Medulla oblongata (tissue), 1 donor: ENCODE measurements around the gene SUMF2.
"Not testable (repeated sequence)": the region's sequence is repeated elsewhere in the genome, so short reads cannot be mapped to it uniquely, and the experiment has no call there.

Experiments
- DNase-seq: peaks from one replicate; pipeline ENCODE4 v3.0.0-alpha.2; 2015; ENCODE audit errors: extremely low spot score

The SUMF2 gene

DNA sequence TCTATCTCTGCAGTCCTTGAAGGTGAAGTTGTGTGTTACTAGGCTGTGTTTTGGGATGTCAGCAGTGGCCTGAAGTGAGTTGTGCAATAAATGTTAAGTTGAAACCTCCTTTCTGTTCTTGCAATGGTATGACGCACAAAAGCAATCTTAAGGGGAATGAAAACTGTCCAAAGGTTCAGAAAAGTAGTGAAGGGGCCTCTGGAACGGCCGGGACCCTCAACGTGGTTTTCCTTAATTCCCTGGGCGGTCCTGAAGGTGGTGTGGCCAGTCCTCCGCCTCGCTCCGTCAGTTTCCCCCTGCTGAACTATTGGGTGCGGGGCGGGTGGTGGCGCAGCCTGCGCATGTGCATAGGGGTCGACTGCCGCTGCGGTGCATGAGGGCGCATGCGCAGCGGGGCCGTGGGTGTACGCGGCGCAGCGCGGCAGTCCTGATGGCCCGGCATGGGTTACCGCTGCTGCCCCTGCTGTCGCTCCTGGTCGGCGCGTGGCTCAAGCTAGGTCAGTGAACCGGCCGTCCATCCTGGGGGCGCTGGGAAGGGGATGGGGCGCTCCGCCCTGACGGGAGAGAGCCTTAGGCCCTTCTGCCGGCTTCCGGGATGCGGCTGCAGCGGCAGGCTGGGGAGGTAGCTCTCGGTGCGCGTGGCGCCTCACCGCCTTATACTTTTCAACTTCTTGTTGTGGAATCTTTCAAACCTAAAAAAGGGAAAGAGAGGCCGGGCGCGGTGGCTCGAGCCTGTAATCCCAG lies at the start of gene SUMF2:
TSS of gene SUMF2 (plus strand) at position 405 of the 744 bp plus-strand sequence. CDS start at position 431, 26 bp downstream.
- DNase-seq, result peak; percentile 94

GRCh38 chr7:56017015-56017414 lies 47.1 kb upstream of the SUMF2 start:
- DNase-seq, result not testable (repeated sequence)

- no peak for DNase-seq
These were observed 44.6 kb upstream of the SUMF2 start for GRCh38 chr7:56019501-56019900.

- DNase-seq, result no peak
These were observed 40.6 kb upstream of the SUMF2 start for GRCh38 chr7:56023500-56023899.

- DNase-seq, result no peak
These were observed 37.5 kb upstream of the SUMF2 start for GRCh38 chr7:56026538-56026937.

- no peak for DNase-seq
These were observed 35.0 kb upstream of the SUMF2 start for GRCh38 chr7:56028942-56029630.

DNA sequence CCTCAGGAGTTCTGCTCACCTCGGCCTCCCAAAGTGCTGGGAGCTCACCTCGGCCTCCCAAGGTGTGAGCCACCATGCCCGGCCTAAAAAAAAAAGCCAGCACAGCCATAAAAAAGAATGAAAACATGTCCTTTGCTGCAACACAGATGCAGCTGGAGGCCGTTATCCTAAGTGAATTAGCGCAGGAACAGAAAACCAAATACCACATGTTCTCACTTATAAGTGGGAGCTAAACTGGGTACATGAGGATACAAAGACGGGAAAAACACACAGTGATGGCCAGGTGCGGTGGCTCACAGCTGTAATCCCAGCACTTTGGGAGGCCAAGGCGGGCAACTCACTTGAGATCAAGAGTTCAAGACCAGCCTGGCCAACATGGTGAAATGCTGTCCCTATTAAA lies 33.7 kb upstream of the SUMF2 start:
- no peak for DNase-seq

- not testable (repeated sequence) for DNase-seq
These were observed 32.5 kb upstream of the SUMF2 start for GRCh38 chr7:56031556-56031955.

DNA sequence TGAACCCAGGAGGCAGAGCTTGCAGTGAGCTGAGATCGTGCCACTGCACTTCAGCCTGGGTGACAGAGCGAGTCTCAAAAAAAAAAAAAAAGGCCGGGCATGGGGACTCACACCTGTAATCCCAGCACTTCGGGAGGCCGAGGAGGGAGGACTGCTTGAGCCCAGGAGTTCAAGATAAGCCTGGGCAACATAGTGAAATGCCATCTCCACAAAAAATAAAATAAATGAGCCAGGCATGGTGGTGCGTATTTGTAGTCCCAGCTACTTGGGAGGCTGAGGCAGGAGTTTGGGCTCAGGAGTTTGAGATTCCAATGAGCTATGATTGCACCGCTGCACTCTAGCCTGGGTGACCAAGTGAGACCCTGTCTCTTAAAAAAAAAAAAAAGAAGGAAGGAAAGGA lies 31.5 kb upstream of the SUMF2 start:
- not testable (repeated sequence) for DNase-seq

DNA sequence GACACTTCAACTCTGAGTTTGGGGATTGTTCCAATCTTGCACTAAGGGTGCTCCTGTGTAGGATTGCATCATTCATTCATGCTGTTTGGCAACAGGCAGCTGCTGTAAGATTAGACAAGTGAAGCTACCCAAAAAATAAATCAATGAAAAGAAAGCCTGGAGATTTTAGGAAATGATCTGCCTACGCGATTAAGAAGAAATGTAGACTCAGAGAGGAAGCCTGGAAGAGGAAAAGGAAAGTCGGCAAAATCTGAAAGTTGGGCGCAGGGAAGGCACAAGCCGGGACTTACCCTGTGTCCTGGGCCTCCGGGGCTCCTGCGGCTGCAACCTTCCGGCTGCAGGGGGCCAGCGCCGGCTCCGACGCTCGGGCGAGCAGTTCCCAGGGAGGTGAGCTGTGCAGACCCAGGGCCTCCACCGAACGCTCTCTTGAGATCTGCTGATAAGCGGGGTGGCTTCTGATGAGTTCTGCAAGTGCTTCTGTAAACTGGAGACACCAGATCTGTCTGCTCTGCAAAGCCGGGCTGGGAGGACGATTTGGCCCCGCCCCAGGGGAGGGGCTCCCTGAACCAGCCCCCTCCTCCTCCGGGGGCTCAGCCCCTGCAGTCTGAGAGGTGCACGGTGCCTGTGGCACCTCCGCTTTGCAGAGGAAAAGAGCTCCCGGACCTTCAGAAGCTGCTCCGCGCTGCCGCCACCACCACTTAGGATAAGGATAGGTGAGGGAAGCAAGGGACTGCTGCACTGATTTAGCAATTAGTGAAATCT lies 30.2 kb upstream of the SUMF2 start:
- peak; percentile 54 for DNase-seq

GRCh38 chr7:56040730-56041129 lies 23.4 kb upstream of the SUMF2 start:
- no peak for DNase-seq

- DNase-seq, result not testable (repeated sequence)
These were observed 18.3 kb upstream of the SUMF2 start for GRCh38 chr7:56045758-56046157.

- DNase-seq, result no peak
These were observed 17.2 kb upstream of the SUMF2 start for GRCh38 chr7:56046721-56047445.

DNA sequence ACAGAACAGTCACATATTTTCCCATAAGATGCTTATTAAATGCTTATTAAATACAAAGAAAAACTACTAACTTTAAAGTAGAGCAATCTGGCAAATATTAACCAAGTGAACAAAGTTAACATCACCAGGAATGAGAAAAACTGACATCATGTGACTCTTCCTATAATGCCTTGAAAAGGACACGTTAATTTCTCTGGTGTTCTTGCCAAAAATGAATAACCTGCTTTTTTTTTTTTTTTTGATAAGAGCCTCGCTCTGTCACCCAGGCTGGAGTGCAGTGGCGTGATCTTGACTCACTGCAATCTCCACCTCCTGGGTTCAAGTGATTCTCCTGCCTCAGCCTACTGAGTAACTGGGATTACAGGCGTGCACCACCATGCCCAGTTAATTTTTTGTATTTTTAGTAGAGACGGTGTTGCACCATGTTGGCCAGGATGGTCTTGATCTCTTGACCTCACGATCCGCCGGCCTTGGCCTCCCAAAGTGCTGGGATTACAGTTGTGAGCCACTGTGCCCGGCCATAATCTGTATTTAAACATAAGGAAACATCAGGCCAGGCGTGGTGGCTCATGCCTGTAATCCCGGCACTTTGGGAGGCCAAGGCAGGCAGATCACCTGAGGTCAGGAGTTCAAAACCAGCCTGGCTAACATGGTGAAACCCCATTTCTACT lies 16.5 kb upstream of the SUMF2 start:
- not testable (repeated sequence) for DNase-seq

DNA sequence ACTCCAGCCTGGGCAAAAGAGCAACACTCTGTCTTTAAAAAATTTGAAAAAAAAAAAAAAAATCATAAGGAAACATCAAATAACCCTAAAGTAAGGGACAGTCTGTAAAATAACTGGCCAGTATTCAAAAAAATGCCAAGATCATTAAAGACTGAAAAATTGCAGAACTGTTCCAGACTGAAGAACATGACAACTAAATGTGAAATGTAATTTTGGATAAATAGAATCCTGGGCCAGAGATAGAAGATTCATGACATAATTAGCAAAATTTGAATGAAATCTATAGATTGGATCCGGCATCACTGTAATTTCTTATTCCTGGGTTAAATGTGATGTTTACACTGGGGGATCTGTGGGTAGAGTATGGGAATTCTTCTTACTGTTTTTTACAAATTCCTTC lies 15.8 kb upstream of the SUMF2 start:
- no peak for DNase-seq

- not testable (repeated sequence) for DNase-seq
These were observed 15.3 kb upstream of the SUMF2 start for GRCh38 chr7:56048763-56049162.

DNA sequence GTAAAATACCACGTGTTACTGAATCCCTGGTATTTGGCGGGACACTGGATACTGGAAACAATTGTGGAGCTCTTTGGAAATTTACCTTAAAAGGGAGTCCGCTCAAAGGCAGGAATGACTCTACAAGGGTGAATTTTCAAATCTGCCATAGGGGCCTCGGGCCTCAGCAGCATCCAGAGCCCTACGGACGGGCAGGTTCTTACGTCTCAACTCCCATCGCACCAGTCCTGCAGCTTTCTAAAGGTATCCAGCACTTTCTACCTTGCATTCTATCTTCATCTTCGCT lies 13.1 kb upstream of the SUMF2 start:
- DNase-seq, result no peak

DNA sequence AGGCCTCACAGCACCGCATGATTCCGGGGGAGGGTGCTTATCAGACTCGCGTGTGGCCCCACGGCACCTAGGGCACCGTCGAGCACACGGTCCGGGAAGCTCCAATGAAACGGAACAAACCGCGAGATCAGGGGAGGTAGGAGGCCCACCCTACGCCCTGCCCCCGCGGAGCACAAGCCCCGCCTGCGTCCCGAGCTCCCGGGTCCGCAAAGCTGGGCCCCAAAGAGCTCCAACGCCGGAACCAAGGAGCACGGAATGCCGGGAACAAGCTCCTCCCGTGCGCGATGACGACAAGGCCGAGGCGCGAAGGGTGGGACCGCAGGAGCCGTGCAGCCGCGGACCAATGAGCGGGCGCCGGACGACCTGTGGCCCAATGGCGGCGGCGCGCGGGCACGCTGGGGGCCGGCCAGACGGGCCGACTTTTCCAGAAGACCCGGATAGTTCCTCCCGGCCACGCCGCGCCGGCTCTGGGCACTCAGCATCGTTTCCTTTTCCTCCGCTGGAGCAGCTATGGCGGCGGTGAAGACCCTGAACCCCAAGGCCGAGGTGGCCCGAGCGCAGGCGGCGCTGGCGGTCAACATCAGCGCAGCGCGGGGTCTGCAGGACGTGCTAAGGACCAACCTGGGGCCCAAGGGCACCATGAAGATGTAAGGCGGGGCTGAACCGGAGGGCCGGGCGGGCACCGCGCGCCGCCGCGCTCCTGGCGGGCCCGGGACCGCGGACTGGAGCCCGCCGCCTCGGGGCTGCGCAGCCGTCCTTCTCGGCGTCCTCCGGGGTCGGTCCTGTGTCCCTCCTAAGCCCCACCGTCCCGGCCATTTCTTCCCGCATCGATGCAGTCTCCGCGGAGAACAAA lies 12.5 kb upstream of the SUMF2 start, which contains the start of the genes CCT6A and PSPH:
TSS of gene CCT6A (plus strand) at position 427 of the 853 bp plus-strand sequence. CDS start at position 511, 84 bp downstream.
TSS of gene PSPH (minus strand) at position 106 of the 853 bp plus-strand sequence. CDS start 30,232 bp downstream, outside the sequence.
- peak; percentile 98 for DNase-seq

DNA sequence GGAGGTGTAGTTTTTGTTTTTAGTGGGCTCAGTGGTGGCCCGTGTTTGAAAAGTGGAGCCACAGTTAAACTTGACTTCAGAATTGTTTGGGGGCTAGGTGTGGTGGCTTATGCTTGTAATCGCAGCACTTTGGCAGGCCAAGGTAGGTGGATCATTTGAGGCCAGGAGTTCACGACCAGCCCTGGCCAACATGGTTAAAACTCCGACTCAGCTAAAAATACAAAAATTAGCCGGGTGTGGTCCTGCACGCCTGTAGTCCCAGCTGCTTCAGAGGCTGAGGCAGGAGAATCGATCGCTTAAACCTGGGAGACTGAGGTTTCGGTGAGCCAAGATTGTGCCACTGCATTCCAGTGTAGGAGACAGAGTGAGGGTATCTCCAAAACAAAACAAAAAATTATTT lies 10.7 kb upstream of the SUMF2 start:
- DNase-seq, result no peak

GRCh38 chr7:56053993-56054392 lies 10.1 kb upstream of the SUMF2 start:
- no peak for DNase-seq
